ENCODE measurements around the gene CRNKL1.

DNA sequence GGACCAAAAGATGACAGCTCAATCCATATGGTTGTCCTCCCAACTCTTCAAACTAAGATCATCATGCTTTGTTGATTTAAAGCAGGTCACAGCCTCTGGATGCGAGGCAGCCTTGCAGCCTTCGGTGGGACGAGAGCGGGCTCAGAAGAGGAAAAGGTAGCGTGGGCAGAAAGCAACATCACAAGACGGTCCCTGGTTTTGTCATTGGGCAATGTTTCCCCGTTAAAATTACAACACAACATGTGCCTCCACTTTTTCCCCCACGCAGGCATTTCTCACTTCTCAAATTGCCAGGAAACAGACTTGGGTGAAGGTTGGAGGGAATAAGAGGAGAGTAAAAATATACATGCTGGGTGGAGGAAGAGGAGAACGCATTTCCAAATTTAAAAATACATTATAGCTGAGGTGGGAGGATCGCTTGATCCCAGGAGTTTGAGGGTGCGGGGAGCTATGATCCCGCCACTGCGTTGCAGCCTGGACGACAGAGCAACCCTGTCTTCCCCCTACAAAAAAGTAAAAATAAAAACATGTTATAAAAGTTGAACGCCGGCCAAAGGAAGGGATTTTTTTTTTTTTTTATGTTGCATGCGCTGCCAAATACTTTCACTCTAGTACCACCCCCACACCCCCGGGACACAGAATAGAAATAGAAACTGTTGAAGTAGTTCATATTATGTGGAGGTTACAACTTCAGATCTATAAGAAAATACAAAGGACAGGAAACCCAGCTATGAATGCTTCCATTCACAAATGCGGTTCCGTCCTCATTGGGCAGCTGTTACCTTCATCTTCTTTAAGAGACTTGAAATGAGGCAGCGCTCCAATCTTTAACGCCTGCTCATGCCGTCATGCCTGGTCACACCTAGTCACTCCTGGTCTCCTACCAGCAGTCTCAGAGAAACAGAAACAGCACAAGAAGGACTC is 49.0 kb downstream of the CRNKL1 start:
- TF ChIP-seq CEBPB (IDR thresholded peaks at IDR 0.05; ENCODE audit: low read depth, low read length): peak; percentile 17; the same call in 1 of the 2 replicates
- no peak for TF ChIP-seq ELK1 (IDR thresholded peaks at IDR 0.05; ENCODE audit: borderline replicate concordance, low read depth, low read length)
- TF ChIP-seq, protein P1, sequence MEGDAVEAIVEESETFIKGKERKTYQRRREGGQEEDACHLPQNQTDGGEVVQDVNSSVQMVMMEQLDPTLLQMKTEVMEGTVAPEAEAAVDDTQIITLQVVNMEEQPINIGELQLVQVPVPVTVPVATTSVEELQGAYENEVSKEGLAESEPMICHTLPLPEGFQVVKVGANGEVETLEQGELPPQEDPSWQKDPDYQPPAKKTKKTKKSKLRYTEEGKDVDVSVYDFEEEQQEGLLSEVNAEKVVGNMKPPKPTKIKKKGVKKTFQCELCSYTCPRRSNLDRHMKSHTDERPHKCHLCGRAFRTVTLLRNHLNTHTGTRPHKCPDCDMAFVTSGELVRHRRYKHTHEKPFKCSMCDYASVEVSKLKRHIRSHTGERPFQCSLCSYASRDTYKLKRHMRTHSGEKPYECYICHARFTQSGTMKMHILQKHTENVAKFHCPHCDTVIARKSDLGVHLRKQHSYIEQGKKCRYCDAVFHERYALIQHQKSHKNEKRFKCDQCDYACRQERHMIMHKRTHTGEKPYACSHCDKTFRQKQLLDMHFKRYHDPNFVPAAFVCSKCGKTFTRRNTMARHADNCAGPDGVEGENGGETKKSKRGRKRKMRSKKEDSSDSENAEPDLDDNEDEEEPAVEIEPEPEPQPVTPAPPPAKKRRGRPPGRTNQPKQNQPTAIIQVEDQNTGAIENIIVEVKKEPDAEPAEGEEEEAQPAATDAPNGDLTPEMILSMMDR (conservative IDR thresholded peaks at IDR 0.05; ENCODE audit: low read depth, low read length): no peak
- no peak for TF ChIP-seq POLR2A (IDR thresholded peaks at IDR 0.05; ENCODE audit: low read depth, low read length)
- no peak for TF ChIP-seq RAD21 (IDR thresholded peaks at IDR 0.05; ENCODE audit: low read length)
- no peak for TF ChIP-seq SMC3 (IDR thresholded peaks at IDR 0.05; ENCODE audit: low read depth, low read length)
- no peak for TF ChIP-seq RFX5 (IDR thresholded peaks at IDR 0.05; ENCODE audit: low read depth, low read length)
- TF ChIP-seq NFE2L2 (IDR thresholded peaks at IDR 0.05; ENCODE audit: low read depth, low read length): no peak
- TF ChIP-seq MXI1 (IDR thresholded peaks at IDR 0.05; ENCODE audit: borderline replicate concordance, low read depth, low read length): no peak
- TF ChIP-seq USF2 (IDR thresholded peaks at IDR 0.05; ENCODE audit: low read depth, low read length): no peak
